Endothelial cell (in vitro differentiated cells): ENCODE measurements around the gene MT4. TPM values are rescaled to one million over a fixed set of nuclear protein-coding genes. Genes with fewer than 3 reads are reported as not detected.
"Not testable (repeated sequence)": the region's sequence is repeated elsewhere in the genome, so short reads cannot be mapped to it uniquely, and the experiment has no call there.

Source experiments
- DNase-seq: peaks from one replicate; pipeline ENCODE4 v3.0.0; 2021; ENCODE audit warnings: low spot score
- H3K27ac Mint-ChIP-seq: one replicate; pipeline ENCODE4 v1.8.0; 2021; ENCODE audit warnings: mixed read lengths, inconsistent platforms; ENCODE audit not compliant: unreplicated experiment
- H3K27me3 Mint-ChIP-seq: one replicate; pipeline ENCODE4 v1.8.0; 2021; ENCODE audit warnings: mild to moderate bottlenecking, moderate library complexity, mixed read lengths, inconsistent platforms; ENCODE audit not compliant: unreplicated experiment
- H3K36me3 Mint-ChIP-seq: one replicate; pipeline ENCODE4 v1.8.0; 2021; ENCODE audit warnings: mild to moderate bottlenecking, low read depth, mixed read lengths, inconsistent platforms; ENCODE audit not compliant: unreplicated experiment
- H3K4me1 Mint-ChIP-seq: one replicate; pipeline ENCODE4 v1.8.0; 2021; ENCODE audit warnings: mild to moderate bottlenecking, mixed read lengths, inconsistent platforms; ENCODE audit not compliant: unreplicated experiment
- H3K4me3 Mint-ChIP-seq: one replicate; pipeline ENCODE4 v1.8.0; 2021; ENCODE audit warnings: mild to moderate bottlenecking, mixed read lengths, inconsistent platforms; ENCODE audit not compliant: unreplicated experiment
- H3K9me3 Mint-ChIP-seq: one replicate; pipeline ENCODE4 v1.8.0; 2021; ENCODE audit warnings: mixed read lengths, inconsistent platforms; ENCODE audit not compliant: unreplicated experiment
- total RNA-seq: library from RNA; stranded (reverse); fragmentation: NEBNext Ultra II Directional; extraction: Animal tissue kit (Norgen Biotek cat#: 25700); gene quantifications from one replicate; pipeline ENCODE4 v1.2.1, GENCODE V29; 2021; ENCODE audit not compliant: unreplicated experiment
- TF ChIP-seq, protein P1 (sequence below): fragments of 200-600 bp; sonication (generic); IDR thresholded peaks from one replicate; pipeline ENCODE4 v1.5.0; 2021; ENCODE audit warnings: antibody characterized with exemption; ENCODE audit not compliant: unreplicated experiment

MT4 gene
- total RNA-seq, 1 donor from 2014 or later, result not detected

DNA sequence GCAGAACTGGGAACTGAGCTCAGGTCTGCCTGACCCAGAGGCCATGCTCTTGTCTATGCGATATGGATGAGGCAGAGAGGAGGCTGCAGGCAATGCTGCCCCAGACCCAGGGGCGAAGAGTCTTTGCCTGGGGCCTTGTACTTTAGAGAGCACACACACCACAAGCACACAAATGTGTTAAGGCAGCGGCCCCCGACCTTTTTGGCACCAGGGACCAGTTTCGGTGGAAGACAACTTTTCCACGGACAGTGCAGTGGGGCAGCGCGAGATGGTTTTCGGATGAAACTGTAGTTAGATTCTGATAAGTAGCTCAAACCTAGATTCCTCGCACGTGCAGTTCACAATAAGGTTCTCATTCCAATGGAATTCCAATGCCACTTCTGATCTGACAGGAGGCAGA lies 6.7 kb downstream of the MT4 start:
- H3K4me3 Mint-ChIP-seq, result no peak overlapping the region
- TF ChIP-seq, protein P1, sequence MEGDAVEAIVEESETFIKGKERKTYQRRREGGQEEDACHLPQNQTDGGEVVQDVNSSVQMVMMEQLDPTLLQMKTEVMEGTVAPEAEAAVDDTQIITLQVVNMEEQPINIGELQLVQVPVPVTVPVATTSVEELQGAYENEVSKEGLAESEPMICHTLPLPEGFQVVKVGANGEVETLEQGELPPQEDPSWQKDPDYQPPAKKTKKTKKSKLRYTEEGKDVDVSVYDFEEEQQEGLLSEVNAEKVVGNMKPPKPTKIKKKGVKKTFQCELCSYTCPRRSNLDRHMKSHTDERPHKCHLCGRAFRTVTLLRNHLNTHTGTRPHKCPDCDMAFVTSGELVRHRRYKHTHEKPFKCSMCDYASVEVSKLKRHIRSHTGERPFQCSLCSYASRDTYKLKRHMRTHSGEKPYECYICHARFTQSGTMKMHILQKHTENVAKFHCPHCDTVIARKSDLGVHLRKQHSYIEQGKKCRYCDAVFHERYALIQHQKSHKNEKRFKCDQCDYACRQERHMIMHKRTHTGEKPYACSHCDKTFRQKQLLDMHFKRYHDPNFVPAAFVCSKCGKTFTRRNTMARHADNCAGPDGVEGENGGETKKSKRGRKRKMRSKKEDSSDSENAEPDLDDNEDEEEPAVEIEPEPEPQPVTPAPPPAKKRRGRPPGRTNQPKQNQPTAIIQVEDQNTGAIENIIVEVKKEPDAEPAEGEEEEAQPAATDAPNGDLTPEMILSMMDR, result no peak
- no peaks in the 10 kb centered on the region for H3K9me3 Mint-ChIP-seq
- H3K36me3 Mint-ChIP-seq, result no peaks in the 10 kb centered on the region
- H3K4me1 Mint-ChIP-seq, result no peaks in the 10 kb centered on the region
- H3K27ac Mint-ChIP-seq, result no peak overlapping the region
- H3K27me3 Mint-ChIP-seq, result peaks cover 4% of the 10 kb centered on the region
- no peak for DNase-seq

DNA sequence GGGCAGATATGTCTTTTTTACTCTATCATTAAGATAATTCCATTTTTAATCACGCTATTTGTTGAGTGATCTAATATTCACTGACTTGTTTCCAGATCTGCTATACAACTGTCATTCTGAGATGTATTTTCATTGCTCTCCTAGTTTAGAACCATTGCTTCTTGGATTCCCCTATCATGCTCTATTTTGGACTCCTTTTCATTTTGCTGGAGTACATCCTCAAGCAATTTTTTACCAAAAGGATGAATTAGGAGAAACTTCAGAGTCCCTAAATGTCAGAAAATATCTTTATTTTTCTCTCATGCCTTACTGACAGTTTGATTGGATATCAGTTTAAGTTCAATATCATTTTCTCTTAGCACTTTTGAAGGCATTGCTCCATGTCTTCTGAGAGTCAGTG lies 9.8 kb downstream of the MT4 start:
- no peak for DNase-seq
- Mint-ChIP-seq H3K27me3 (no peaks in the 10 kb centered on the region), H3K4me1 (no peaks in the 10 kb centered on the region), H3K36me3 (no peaks in the 10 kb centered on the region), H3K9me3 (no peaks in the 10 kb centered on the region), H3K4me3 (no peak overlapping the region), H3K27ac (no peak overlapping the region)
- TF ChIP-seq, protein P1, result no peak

DNA sequence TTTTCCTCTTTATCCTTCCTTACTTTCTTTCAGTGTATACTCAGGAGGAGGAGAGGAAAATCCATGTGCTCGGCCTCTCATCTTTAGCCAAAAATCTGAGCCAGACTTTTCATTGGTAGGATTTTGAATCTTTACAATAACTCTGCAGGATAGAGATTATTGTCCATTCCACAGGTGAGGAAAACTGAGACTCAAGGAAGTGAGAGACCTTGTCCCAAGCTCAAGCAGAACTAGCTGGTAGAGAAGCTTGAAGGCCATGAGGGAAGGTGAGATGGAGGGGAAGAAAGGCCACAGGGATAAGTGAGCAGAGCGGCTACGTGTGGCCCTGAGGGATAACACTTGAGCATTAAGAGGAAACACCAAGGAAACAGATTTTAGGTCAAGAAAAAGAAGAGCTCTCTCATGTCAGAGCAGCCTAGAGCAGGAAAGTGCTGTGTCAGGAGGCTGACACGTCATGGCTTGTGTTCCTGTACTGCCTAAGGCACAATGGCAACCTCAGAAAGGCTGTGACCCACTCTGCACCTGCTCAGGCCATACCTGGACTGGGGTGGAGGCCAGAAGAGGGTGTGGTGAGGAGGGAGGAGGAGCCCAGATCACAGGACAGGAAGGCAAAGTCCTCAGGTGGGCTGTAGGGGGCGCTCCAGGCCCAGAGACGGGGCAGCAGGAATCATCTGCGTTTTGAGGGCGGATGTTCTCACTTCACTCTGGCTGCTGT lies 11.9 kb downstream of the MT4 start:
- no peaks in the 10 kb centered on the region for H3K4me1 Mint-ChIP-seq
- H3K4me3 Mint-ChIP-seq, result no peak overlapping the region
- peak; percentile 69 for DNase-seq
- no peaks in the 10 kb centered on the region for H3K36me3 Mint-ChIP-seq
- no peaks in the 10 kb centered on the region for H3K9me3 Mint-ChIP-seq
- TF ChIP-seq, protein P1, result peak; percentile 72
- peaks cover 2% of the 10 kb centered on the region for H3K27me3 Mint-ChIP-seq
- H3K27ac Mint-ChIP-seq, result no peak overlapping the region

DNA sequence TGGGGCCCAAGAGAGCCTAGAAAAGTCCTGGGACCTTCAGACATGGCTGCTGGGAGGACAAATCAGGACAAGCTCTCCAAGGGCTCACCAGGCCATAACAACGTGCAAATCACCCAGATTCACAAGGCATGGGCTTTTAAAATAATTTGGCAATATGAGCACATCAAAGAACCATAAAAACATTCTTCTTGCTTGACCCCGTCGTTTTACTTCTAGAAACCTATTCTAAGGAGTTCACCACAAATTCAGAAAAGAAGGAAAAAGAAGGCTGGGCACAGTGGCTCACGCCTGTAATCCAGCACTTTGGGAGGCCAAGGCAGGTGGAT lies 12.4 kb downstream of the MT4 start:
- Mint-ChIP-seq H3K4me1 (no peaks in the 10 kb centered on the region), H3K27me3 (peaks cover 4% of the 10 kb centered on the region), H3K9me3 (no peaks in the 10 kb centered on the region), H3K27ac (no peak overlapping the region), H3K4me3 (no peak overlapping the region), H3K36me3 (no peaks in the 10 kb centered on the region)
- DNase-seq, result no peak
- TF ChIP-seq, protein P1, result no peak

DNA sequence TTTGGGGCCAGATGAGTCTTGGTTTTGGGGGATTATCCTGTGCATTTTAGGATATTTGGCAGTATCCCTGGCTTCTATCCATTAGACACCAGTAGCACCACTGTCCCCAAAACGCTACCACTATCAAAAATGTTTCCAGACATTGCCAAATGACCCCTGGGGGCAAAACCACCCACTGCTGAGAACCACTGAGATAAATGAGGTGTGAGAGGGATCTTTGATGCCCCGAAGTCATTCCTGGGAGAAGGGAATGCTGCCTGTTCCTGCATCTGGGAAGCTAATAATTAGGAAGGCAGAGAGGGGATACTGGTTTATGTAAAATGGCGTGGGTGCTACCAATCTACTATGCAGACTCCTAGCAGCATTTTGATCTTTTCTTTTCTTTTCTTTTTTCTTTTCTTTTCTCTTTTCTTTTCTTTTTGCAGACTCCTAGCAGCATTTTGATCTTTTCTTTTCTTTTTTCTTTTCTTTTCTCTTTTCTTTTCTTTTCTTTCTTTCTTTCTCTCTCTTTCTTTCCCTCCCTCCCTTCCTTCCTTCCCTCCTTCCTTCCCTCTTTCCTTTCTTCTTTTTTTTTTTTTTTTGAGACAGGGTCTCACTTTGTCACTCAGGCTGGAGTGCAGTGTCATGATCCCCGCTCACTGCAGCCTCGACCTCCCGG lies 15.6 kb downstream of the MT4 start:
- no peak overlapping the region for H3K27ac Mint-ChIP-seq
- H3K9me3 Mint-ChIP-seq, result no peaks in the 10 kb centered on the region
- H3K4me3 Mint-ChIP-seq, result no peak overlapping the region

DNA sequence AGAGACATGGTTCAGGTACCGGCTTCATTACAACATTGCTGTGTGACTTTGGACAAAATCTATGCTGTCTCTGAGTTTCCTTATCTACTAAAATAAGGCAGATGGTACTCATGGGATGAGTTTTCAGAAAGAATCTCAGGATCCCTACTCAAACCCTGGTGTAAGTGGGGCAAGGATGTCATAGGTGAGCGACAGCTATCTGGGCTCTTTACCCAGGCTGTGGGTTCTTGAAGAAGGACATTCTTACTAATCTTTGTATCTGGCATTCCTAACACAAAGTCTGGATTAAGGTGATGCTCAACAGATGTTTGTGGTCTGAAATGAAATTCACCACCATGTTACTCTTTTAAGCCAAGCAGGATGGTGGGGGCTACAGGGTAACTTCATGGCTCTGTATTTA lies 18.0 kb downstream of the MT4 start:
- H3K36me3 Mint-ChIP-seq, DNase-seq, H3K27ac Mint-ChIP-seq, H3K9me3 Mint-ChIP-seq, H3K4me1 Mint-ChIP-seq, H3K4me3 Mint-ChIP-seq: not testable (repeated sequence)
- H3K27me3 Mint-ChIP-seq, result peaks cover 12% of the 10 kb centered on the region

More for the DNA sequence above, 15.6 kb downstream of the MT4 start:
- no peaks in the 10 kb centered on the region for H3K36me3 Mint-ChIP-seq
- H3K27me3 Mint-ChIP-seq, result peaks cover 4% of the 10 kb centered on the region
- no peak for DNase-seq
- TF ChIP-seq, protein P1, result no peak
- no peaks in the 10 kb centered on the region for H3K4me1 Mint-ChIP-seq
